Measurements from ENCODE around the gene NR3C1.

- TF ChIP-seq POLR2A (IDR thresholded peaks at IDR 0.05) = no peak
- no peak for TF ChIP-seq CTCF (IDR thresholded peaks at IDR 0.05)
Observed at GRCh38 chr5:143428155-143428554, 24.7 kb upstream of the NR3C1 start.

Data from uterus (tissue), 2 donors.